A549 (cell line): ENCODE measurements around the gene CCDC57. TPM values are rescaled to one million over a fixed set of nuclear protein-coding genes. Genes with fewer than 3 reads are reported as not detected.

Experiments
- ATAC-seq, 2 experiments: fragments of 200-7000 bp in 1 of 2; fragments of >200 bp in 1 of 2; cut with Nextera tagmentation in 1 of 2; cut with Tn5 transposase in 1 of 2; 3 replicates each; pipeline versions ENCODE4 v1.8.0 to v1.9.1; 2018 to 2020; ENCODE audit warnings: mild to moderate bottlenecking in 1 of 2, moderate library complexity in 1 of 2
- CTCF ChIA-PET: fragments of 300-600 bp; sonication (Branson Sonifier 250); formaldehyde crosslinking; extraction: SDS; loops from one replicate; lab custom pipeline; 2021; ENCODE audit warnings: antibody characterized with exemption, inconsistent platforms; lab: Yijun Ruan, JAX
- POLR2A ChIA-PET: fragments of 350-600 bp; formaldehyde crosslinking; extraction: SDS; loops from one replicate; lab custom pipeline; 2021; ENCODE audit warnings: antibody characterized with exemption, inconsistent platforms; lab: Yijun Ruan, JAX
- DNase-seq, 2 experiments: peaks; one replicate each; pipeline versions ENCODE4 v3.0.0 to v3.0.0-alpha.2; 2011 to 2016; ENCODE audit warnings: low read depth in 1 of 2, low spot score in 1 of 2
- FAIRE-seq: peaks from 2 replicates; lab custom pipeline; 2011; peaks lifted over from hg19 to GRCh38; lab: Jason Lieb, UNC
- H3K27ac ChIP-seq, 2 experiments: fragments of >200 bp; sonication (Bioruptor Twin); formaldehyde crosslinking; 3 replicates each; pipeline ENCODE4 v1.5.1; 2016 to 2017
- H3K4me1 ChIP-seq: fragments of >200 bp; sonication (Bioruptor Twin); formaldehyde crosslinking; 3 replicates; pipeline ENCODE4 v1.6.1; 2016
- H3K4me2 ChIP-seq: fragments of >200 bp; sonication (Bioruptor Twin); formaldehyde crosslinking; 3 replicates; pipeline ENCODE4 v1.6.1; 2016
- H3K4me3 ChIP-seq: fragments of >200 bp; sonication (Bioruptor Twin); formaldehyde crosslinking; 3 replicates; pipeline ENCODE4 v1.5.1; 2016
- H3K9me3 ChIP-seq: fragments of >200 bp; sonication (Bioruptor Twin); formaldehyde crosslinking; 3 replicates; pipeline ENCODE4 v1.6.1; 2016
- CBX2 ChIP-seq: fragments of 200-600 bp; sonication (generic); IDR thresholded peaks from 2 replicates; pipeline ENCODE4 v1.6.1; 2016; ENCODE audit warnings: low read depth, mild to moderate bottlenecking, borderline replicate concordance
- CBX8 ChIP-seq: fragments of 200-600 bp; sonication (generic); IDR thresholded peaks from 2 replicates; pipeline ENCODE4 v1.6.1; 2016
- CHD2 ChIP-seq: fragments of 150-350 bp; IDR thresholded peaks from 2 replicates; pipeline ENCODE4 v1.6.1; 2014; ENCODE audit warnings: low read length; ENCODE audit not compliant: partially characterized antibody
- CHD4 ChIP-seq: fragments of 200-600 bp; sonication (generic); IDR thresholded peaks from 2 replicates; pipeline ENCODE4 v1.6.1; 2016; ENCODE audit warnings: antibody characterized with exemption, mild to moderate bottlenecking, borderline replicate concordance
- EHMT2 ChIP-seq: fragments of 200-600 bp; sonication (generic); IDR thresholded peaks from 2 replicates; pipeline ENCODE4 v1.6.1; 2016; ENCODE audit warnings: antibody characterized with exemption, low read depth, mild to moderate bottlenecking, moderate library complexity
- FOSL2 ChIP-seq, 2 experiments: fragments of 450-650 bp in 1 of 2; fragments of >200 bp in 1 of 2; sonication (Bioruptor Twin) in 1 of 2; formaldehyde crosslinking; IDR thresholded peaks; 2 replicates each; pipeline versions ENCODE4 v1.5.0 to v1.6.1; 2016 to 2020; ENCODE audit warnings: mild to moderate bottlenecking in 1 of 2, moderate library complexity in 1 of 2
- HDAC2 ChIP-seq: fragments of 200-600 bp; sonication (generic); IDR thresholded peaks from 2 replicates; pipeline ENCODE4 v1.6.1; 2016
- HEYL ChIP-seq: fragments of 250-450 bp; sonication (Bioruptor Pico); IDR thresholded peaks from 2 replicates; pipeline ENCODE4 v1.8.0; 2021; ENCODE audit warnings: mild to moderate bottlenecking, moderate library complexity
- HOXB5 ChIP-seq: fragments of 250-450 bp; sonication (Bioruptor Pico); IDR thresholded peaks from 2 replicates; pipeline ENCODE4 v1.5.0; 2020; ENCODE audit warnings: mild to moderate bottlenecking, moderate library complexity
- KDM1A ChIP-seq: fragments of 200-600 bp; sonication (generic); IDR thresholded peaks from 2 replicates; pipeline ENCODE4 v1.6.1; 2016; ENCODE audit warnings: low read depth, mild to moderate bottlenecking
- KDM5A ChIP-seq: fragments of 200-600 bp; sonication (generic); IDR thresholded peaks from 2 replicates; pipeline ENCODE4 v1.6.1; 2016; ENCODE audit warnings: antibody characterized with exemption, mild to moderate bottlenecking
- MAFK ChIP-seq: fragments of 450-650 bp; IDR thresholded peaks from 2 replicates; pipeline ENCODE4 v1.6.1; 2014; ENCODE audit not compliant: partially characterized antibody
- MAX ChIP-seq: IDR thresholded peaks from 2 replicates; pipeline ENCODE4 v1.6.1; 2012
- NPAS2 ChIP-seq: fragments of 250-450 bp; sonication (Bioruptor Pico); IDR thresholded peaks from 2 replicates; pipeline ENCODE4 v1.8.0; 2022; ENCODE audit warnings: mild to moderate bottlenecking, moderate library complexity, borderline replicate concordance
- POLR2AphosphoS2 ChIP-seq: conservative IDR thresholded peaks from 2 replicates; pipeline ENCODE4 v1.6.1; 2012; ENCODE audit warnings: low read length, improper control_type of control experiment, inconsistent platforms
- RAD21 ChIP-seq, 2 experiments: fragments of >200 bp in 1 of 2; sonication (Bioruptor Twin) in 1 of 2; formaldehyde crosslinking in 1 of 2; IDR thresholded peaks in 1 of 2; conservative IDR thresholded peaks in 1 of 2; 2 replicates in 1 of 2; 3 replicates in 1 of 2; pipeline ENCODE4 v1.6.1; 2012 to 2018; ENCODE audit warnings: inconsistent platforms in 1 of 2
- SMC3 ChIP-seq: fragments of >200 bp; sonication (Bioruptor Twin); formaldehyde crosslinking; IDR thresholded peaks from 3 replicates; pipeline ENCODE4 v1.6.1; 2018; ENCODE audit warnings: inconsistent platforms
- SREBF2 ChIP-seq: fragments of 450-650 bp; IDR thresholded peaks from 2 replicates; pipeline ENCODE4 v1.6.1; 2014; ENCODE audit warnings: mild to moderate bottlenecking, moderate library complexity
- ZFP36 ChIP-seq: fragments of 450-650 bp; IDR thresholded peaks from 2 replicates; pipeline ENCODE4 v1.6.1; 2014; ENCODE audit warnings: borderline replicate concordance; ENCODE audit not compliant: partially characterized antibody
- WGBS: methylation state at CpG from one replicate; pipeline ENCODE4 v1.1.6; 2017; ENCODE audit errors: missing lambda C conversion rate; 5-methylcytosine and 5-hydroxymethylcytosine counted together
- polyA plus RNA-seq, 4 experiments: library from polyadenylated mRNA; depleted of rRNA in 3 of 4; stranded (reverse); fragments of >200 nt; fragmentation: RNase III in 1 of 4; extraction: RNeasy Plus Mini Kit Qiagen cat#74134 plus additional on column Dnase treatment in 1 of 4; gene quantifications; 2 replicates in 3 of 4; 3 replicates in 1 of 4; pipeline ENCODE4 v1.2.3, GENCODE V29; 2011 to 2017
- TF ChIP-seq, protein P1 (sequence below): fragments of 450-650 bp; IDR thresholded peaks from 2 replicates; pipeline ENCODE4 v1.6.1; 2014; ENCODE audit warnings: antibody characterized with exemption
- TF ChIP-seq, protein P2 (sequence below): IDR thresholded peaks from 2 replicates; pipeline ENCODE4 v1.6.1; 2012
- TF ChIP-seq, protein P3 (sequence below): fragments of >200 bp; sonication (Bioruptor Twin); formaldehyde crosslinking; IDR thresholded peaks from 3 replicates; pipeline ENCODE4 v1.5.1; 2016

Gene CCDC57
- polyA plus RNA-seq, 2 of the 4 experiments (the other 2 are of a cell fraction), result 18.2 to 18.5 TPM

- Histone ChIP-seq H3K9me3 (no peaks in the 10 kb centered on the region), H3K4me1 (peaks cover 27% of the 10 kb centered on the region), H3K4me3 (no peak overlapping the region), H3K4me2 (no peak overlapping the region), H3K27ac (no peak overlapping the region)
- no peak for FAIRE-seq
- ChIA-PET POLR2A (interaction anchor here (0.7 kb wide), 1 partner anchor 9 kb away, joined by 3 read pairs; the partner anchor contains the start of gene CCDC57), CTCF (interaction anchor here (1.1 to 4.4 kb wide), 7 partner anchors 8 to 192 kb away, joined by 3 to 28 read pairs (median 8); partner anchors contain the start of gene SLC16A3)
- WGBS, result 85% methylated on average over 10 of the region's 10 CpGs
- ATAC-seq, result no peak
- DNase-seq, result no peak
- TF ChIP-seq FOSL2 (IDR thresholded peaks at IDR 0.05) (no peak), FOSL2 (CRISPR knock-in tag; IDR thresholded peaks at IDR 0.05) (no peak), MAFK (no peak), CBX8 (no peak), KDM1A (no peak), HOXB5 (CRISPR knock-in tag) (no peak), SMC3 (no peak), NPAS2 (no peak), HDAC2 (no peak), KDM5A (no peak)
- TF ChIP-seq, protein P1, sequence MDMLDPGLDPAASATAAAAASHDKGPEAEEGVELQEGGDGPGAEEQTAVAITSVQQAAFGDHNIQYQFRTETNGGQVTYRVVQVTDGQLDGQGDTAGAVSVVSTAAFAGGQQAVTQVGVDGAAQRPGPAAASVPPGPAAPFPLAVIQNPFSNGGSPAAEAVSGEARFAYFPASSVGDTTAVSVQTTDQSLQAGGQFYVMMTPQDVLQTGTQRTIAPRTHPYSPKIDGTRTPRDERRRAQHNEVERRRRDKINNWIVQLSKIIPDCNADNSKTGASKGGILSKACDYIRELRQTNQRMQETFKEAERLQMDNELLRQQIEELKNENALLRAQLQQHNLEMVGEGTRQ, result no peak
- TF ChIP-seq, protein P2, sequence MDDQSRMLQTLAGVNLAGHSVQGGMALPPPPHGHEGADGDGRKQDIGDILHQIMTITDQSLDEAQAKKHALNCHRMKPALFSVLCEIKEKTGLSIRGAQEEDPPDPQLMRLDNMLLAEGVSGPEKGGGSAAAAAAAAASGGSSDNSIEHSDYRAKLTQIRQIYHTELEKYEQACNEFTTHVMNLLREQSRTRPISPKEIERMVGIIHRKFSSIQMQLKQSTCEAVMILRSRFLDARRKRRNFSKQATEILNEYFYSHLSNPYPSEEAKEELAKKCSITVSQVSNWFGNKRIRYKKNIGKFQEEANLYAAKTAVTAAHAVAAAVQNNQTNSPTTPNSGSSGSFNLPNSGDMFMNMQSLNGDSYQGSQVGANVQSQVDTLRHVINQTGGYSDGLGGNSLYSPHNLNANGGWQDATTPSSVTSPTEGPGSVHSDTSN, result no peak
These were observed 8.8 kb upstream of the CCDC57 start for GRCh38 chr17:82221341-82221902.

- no peak overlapping the region for H3K4me3 ChIP-seq
- no peaks in the 10 kb centered on the region for H3K9me3 ChIP-seq
- DNase-seq (no peak), FAIRE-seq (no peak), ATAC-seq (no peak)
- no peak overlapping the region for H3K4me2 ChIP-seq
- peaks cover 41% of the 10 kb centered on the region for H3K4me1 ChIP-seq
- CTCF ChIA-PET, result interaction anchor here (0.8 to 4.4 kb wide), 10 partner anchors 8 to 190 kb away, joined by 3 to 28 read pairs (median 4); partner anchors contain the start of gene SLC16A3
- peak overlapping the region in 1 of 2 experiments; percentile 96; a peak in 3 of 6 replicates for H3K27ac ChIP-seq
- TF ChIP-seq CHD2, result no peak
- TF ChIP-seq MAFK, result no peak
- no peak for TF ChIP-seq POLR2AphosphoS2
- TF ChIP-seq SMC3, result no peak
- TF ChIP-seq HOXB5 (CRISPR knock-in tag), result no peak
- TF ChIP-seq KDM1A, result no peak
- no peak for TF ChIP-seq SREBF2
- no peak for TF ChIP-seq ZFP36
- no peak for TF ChIP-seq MAX
- TF ChIP-seq CBX8, result no peak
- no peak for TF ChIP-seq CHD4
- no peak for TF ChIP-seq HEYL (CRISPR knock-in tag)
- TF ChIP-seq NPAS2, result no peak
- TF ChIP-seq, protein P1, result no peak
- TF ChIP-seq RAD21 (conservative IDR thresholded peaks at IDR 0.05 in 1 of 2, IDR thresholded peaks at IDR 0.05 in 1 of 2), result no peak
- TF ChIP-seq, protein P3, sequence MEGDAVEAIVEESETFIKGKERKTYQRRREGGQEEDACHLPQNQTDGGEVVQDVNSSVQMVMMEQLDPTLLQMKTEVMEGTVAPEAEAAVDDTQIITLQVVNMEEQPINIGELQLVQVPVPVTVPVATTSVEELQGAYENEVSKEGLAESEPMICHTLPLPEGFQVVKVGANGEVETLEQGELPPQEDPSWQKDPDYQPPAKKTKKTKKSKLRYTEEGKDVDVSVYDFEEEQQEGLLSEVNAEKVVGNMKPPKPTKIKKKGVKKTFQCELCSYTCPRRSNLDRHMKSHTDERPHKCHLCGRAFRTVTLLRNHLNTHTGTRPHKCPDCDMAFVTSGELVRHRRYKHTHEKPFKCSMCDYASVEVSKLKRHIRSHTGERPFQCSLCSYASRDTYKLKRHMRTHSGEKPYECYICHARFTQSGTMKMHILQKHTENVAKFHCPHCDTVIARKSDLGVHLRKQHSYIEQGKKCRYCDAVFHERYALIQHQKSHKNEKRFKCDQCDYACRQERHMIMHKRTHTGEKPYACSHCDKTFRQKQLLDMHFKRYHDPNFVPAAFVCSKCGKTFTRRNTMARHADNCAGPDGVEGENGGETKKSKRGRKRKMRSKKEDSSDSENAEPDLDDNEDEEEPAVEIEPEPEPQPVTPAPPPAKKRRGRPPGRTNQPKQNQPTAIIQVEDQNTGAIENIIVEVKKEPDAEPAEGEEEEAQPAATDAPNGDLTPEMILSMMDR, result no peak
- TF ChIP-seq CBX2, result no peak
- TF ChIP-seq EHMT2, result no peak
- TF ChIP-seq, all 56 proteins: peak for 0
- POLR2A ChIA-PET, result interaction anchor here (0.8 to 2.3 kb wide), 2 partner anchors 9 to 22 kb away, joined by 3 to 8 read pairs; partner anchors contain the start of gene SLC16A3
- WGBS, result 97% methylated on average over 11 of the region's 11 CpGs
These were observed 7.4 kb upstream of the CCDC57 start for GRCh38 chr17:82219753-82220709.
